NCI-H2107 treated with DMSO at 0.1 percent for 48 hours (cell line): ENCODE results near the gene PLIN3.
"Not testable (repeated sequence)": the region's sequence is repeated elsewhere in the genome, so short reads cannot be mapped to it uniquely, and the experiment has no call there.

Source experiments
- DNase-seq: peaks from one replicate; lab custom pipeline; 2025; ENCODE audit not compliant: unreplicated experiment; lab: John Stamatoyannopoulos, UW

PLIN3 gene

GRCh38 chr19:4814625-4815425 is 52.6 kb downstream of the PLIN3 start:
- no peak for DNase-seq

GRCh38 chr19:4811328-4812131 is 55.9 kb downstream of the PLIN3 start:
- no peak for DNase-seq

GRCh38 chr19:4807188-4807587 is 60.3 kb downstream of the PLIN3 start:
- no peak for DNase-seq

- no peak for DNase-seq
Measured at GRCh38 chr19:4806384-4806783, 61.1 kb downstream of the PLIN3 start.

GRCh38 chr19:4805140-4805539 is 62.3 kb downstream of the PLIN3 start:
- DNase-seq = not testable (repeated sequence)

- no peak for DNase-seq
Measured at GRCh38 chr19:4803736-4804695, 63.5 kb downstream of the PLIN3 start.

- no peak for DNase-seq
Measured at GRCh38 chr19:4802711-4803110, 64.8 kb downstream of the PLIN3 start.

- no peak for DNase-seq
Measured at GRCh38 chr19:4801085-4801619, 66.3 kb downstream of the PLIN3 start.

- DNase-seq = no peak
Measured at GRCh38 chr19:4800591-4801081, 66.8 kb downstream of the PLIN3 start.

- DNase-seq = no peak
Measured at GRCh38 chr19:4795400-4795799, 72.1 kb downstream of the PLIN3 start.

GRCh38 chr19:4794971-4795370 is 72.5 kb downstream of the PLIN3 start:
- no peak for DNase-seq

GRCh38 chr19:4793278-4793677 is 74.2 kb downstream of the PLIN3 start:
- not testable (repeated sequence) for DNase-seq

GRCh38 chr19:4792866-4793195 is 74.6 kb downstream of the PLIN3 start:
- not testable (repeated sequence) for DNase-seq

GRCh38 chr19:4792019-4792865 is 75.2 kb downstream of the PLIN3 start:
- not testable (repeated sequence) for DNase-seq

- peak; percentile 99 for DNase-seq
Measured at GRCh38 chr19:4791183-4792018, 76.1 kb downstream of the PLIN3 start, which contains the start of gene FEM1A. FEM1A (plus strand) TSS chr19:4791734; CDS start chr19:4791855, 121 bp downstream.
